Endothelial cell of umbilical vein (primary cell): ENCODE results near the gene CT45A8. TPM values are rescaled to one million over a fixed set of nuclear protein-coding genes. Genes with fewer than 3 reads are reported as not detected.

Experiments
- BruUV-seq: library from RNA; stranded (reverse); fragments of 400-500 nt; replicated peaks from 2 replicates; lab custom pipeline; 2021; lab: Mats Ljungman, UMichigan
- CTCF ChIA-PET: fragments of 300-600, 350-600 bp; sonication (Branson Sonifier 250); formaldehyde crosslinking; loops from one replicate; lab custom pipeline; 2021; ENCODE audit warnings: antibody characterized with exemption, inconsistent platforms; lab: Charles Lee
- POLR2A ChIA-PET: fragments of 300-600, 350-600 bp; sonication (Branson Sonifier 250); formaldehyde crosslinking; loops from one replicate; lab custom pipeline; 2021; ENCODE audit warnings: antibody characterized with exemption, inconsistent platforms; lab: Charles Lee
- DNase-seq: peaks from one replicate; pipeline ENCODE4 v3.0.0-alpha.2; 2011; ENCODE audit warnings: low read depth, low spot score
- FAIRE-seq: peaks from 2 replicates; lab custom pipeline; 2011; peaks lifted over from hg19 to GRCh38; lab: Jason Lieb, UNC
- H2AFZ ChIP-seq: 2 replicates; pipeline ENCODE4 v1.6.0; 2012; ENCODE audit warnings: low read depth, low read length, control low read depth, inconsistent platforms
- H3K27ac ChIP-seq: 2 replicates; pipeline ENCODE4 v1.5.1; 2011; ENCODE audit warnings: low read depth, mild to moderate bottlenecking, control low read depth, low read length, moderate library complexity; ENCODE audit not compliant: insufficient read depth
- H3K27me3 ChIP-seq, 2 experiments: 2 replicates each; pipeline versions ENCODE4 v1.6.0 to v1.6.1; 2011; ENCODE audit warnings: low read length in 2 of 2, mixed read lengths in 1 of 2; ENCODE audit not compliant: control insufficient read depth in 2 of 2, insufficient read depth in 2 of 2
- H3K36me3 ChIP-seq, 2 experiments: 2 replicates in 1 of 2; 3 replicates in 1 of 2; pipeline ENCODE4 v1.5.1; 2011; ENCODE audit warnings: low read length in 2 of 2, mild to moderate bottlenecking in 1 of 2, moderate library complexity in 1 of 2; ENCODE audit not compliant: control insufficient read depth in 2 of 2, insufficient read depth in 2 of 2; ENCODE audit errors: extremely low read depth in 1 of 2
- H3K4me1 ChIP-seq: 3 replicates; pipeline ENCODE4 v1.5.1; 2011; ENCODE audit warnings: mild to moderate bottlenecking, low read length; ENCODE audit not compliant: control insufficient read depth, insufficient read depth; ENCODE audit errors: extremely low read depth
- H3K4me2 ChIP-seq: 2 replicates; pipeline ENCODE4 v1.6.1; 2011; ENCODE audit warnings: low read length, control low read depth, mixed read lengths; ENCODE audit not compliant: insufficient read depth
- H3K4me3 ChIP-seq, 3 experiments: fragments of 200-600 bp in 1 of 3; sonication (generic), shearing (Covaris generic) in 1 of 3; replicated peaks in 1 of 3; 2 replicates each; pipeline ENCODE4 v1.5.1; 2011 to 2016; ENCODE audit warnings: control low read depth in 3 of 3, low read length in 3 of 3, mild to moderate bottlenecking in 2 of 3, inconsistent platforms in 1 of 3, low read depth in 1 of 3, moderate library complexity in 1 of 3; ENCODE audit not compliant: insufficient read depth in 1 of 3
- H3K79me2 ChIP-seq: 2 replicates; pipeline ENCODE4 v1.6.0; 2012; ENCODE audit warnings: low read length, inconsistent platforms; ENCODE audit not compliant: control insufficient read depth, insufficient read depth
- H3K9ac ChIP-seq: replicated peaks from 2 replicates; pipeline ENCODE3; 2011; ENCODE audit warnings: low read length, control low read depth; ENCODE audit not compliant: insufficient read depth; ENCODE audit errors: extremely low read depth
- H3K9me1 ChIP-seq: replicated peaks from 3 replicates; pipeline ENCODE4 v1.6.0; 2011; ENCODE audit warnings: mild to moderate bottlenecking, low read length; ENCODE audit not compliant: control insufficient read depth, insufficient read depth; ENCODE audit errors: extremely low read depth
- H3K9me3 ChIP-seq: replicated peaks from 2 replicates; pipeline ENCODE4 v1.5.1; 2012; ENCODE audit warnings: low read length, inconsistent platforms; ENCODE audit not compliant: control insufficient read depth, insufficient read depth
- H4K20me1 ChIP-seq: replicated peaks from 2 replicates; pipeline ENCODE3; 2011; ENCODE audit warnings: mild to moderate bottlenecking, low read length; ENCODE audit not compliant: control insufficient read depth, insufficient read depth; ENCODE audit errors: extremely low read depth
- EZH2 ChIP-seq: IDR thresholded peaks from 2 replicates; pipeline ENCODE4 v1.6.1; 2012; ENCODE audit warnings: borderline replicate concordance, low read depth, mild to moderate bottlenecking, moderate library complexity, low read length, inconsistent platforms; ENCODE audit not compliant: severe bottlenecking
- FOS ChIP-seq: IDR thresholded peaks from 2 replicates; pipeline ENCODE4 v1.6.1; 2011; ENCODE audit warnings: mild to moderate bottlenecking, low read length, moderate library complexity, borderline replicate concordance; ENCODE audit not compliant: insufficient read depth
- JUN ChIP-seq: IDR thresholded peaks from 2 replicates; pipeline ENCODE4 v1.6.1; 2011; ENCODE audit warnings: borderline replicate concordance, low read depth; ENCODE audit not compliant: insufficient read length, insufficient read depth
- MYC ChIP-seq: IDR thresholded peaks from one replicate; pipeline ENCODE4 v1.6.1; 2011; ENCODE audit warnings: mild to moderate bottlenecking, low read depth, low read length
- POLR2A ChIP-seq: IDR thresholded peaks from 2 replicates; pipeline ENCODE4 v1.6.1; 2012; ENCODE audit warnings: low read depth, mild to moderate bottlenecking, control low read depth, low read length
- POLR2AphosphoS5 ChIP-seq: IDR thresholded peaks from 2 replicates; pipeline ENCODE4 v1.6.1; 2012; ENCODE audit warnings: low read depth, mild to moderate bottlenecking, control low read depth, low read length, moderate library complexity; ENCODE audit not compliant: insufficient read depth
- dilution Hi-C: fragments of 300-500 bp; cut with MboI; formaldehyde crosslinking; loops from one replicate; pipeline ENCODE4 v1.15.0; 2019; ENCODE audit warnings: low sequenced_read_pairs; ENCODE audit not compliant: extremely low pct_ligation_motif_present
- intact Hi-C: fragments of 100-400 bp; cut with micrococcal nuclease; formaldehyde crosslinking; loops from one replicate; pipeline ENCODE4 v1.10.0; 2022
- polyA plus RNA-seq, 4 experiments: library from polyadenylated mRNA; depleted of rRNA in 3 of 4; stranded (reverse) in 3 of 4; unstranded in 1 of 4; fragments of >200 nt; gene quantifications; 2 replicates each; pipeline versions ENCODE4 v1.2.1 to v1.2.3, GENCODE V29; 2011 to 2012; ENCODE audit warnings: missing spikeins in 1 of 4
- total RNA-seq: library from RNA; stranded (reverse); gene quantifications from 2 replicates; pipeline ENCODE4 v1.2.3, GENCODE V29; 2021
- TF ChIP-seq, protein P1 (sequence below), 2 donors: IDR thresholded peaks; 1 replicate in 1 of 2; 2 replicates in 1 of 2; pipeline ENCODE4 v1.5.1; 2011; ENCODE audit warnings: low read length in 2 of 2, mild to moderate bottlenecking in 2 of 2, moderate library complexity in 2 of 2, control low read depth in 1 of 2, inconsistent platforms in 1 of 2, low read depth in 1 of 2; ENCODE audit not compliant: insufficient read depth in 1 of 2; ENCODE audit errors: extremely low read depth in 1 of 2
- TF ChIP-seq, protein P2 (sequence below): IDR thresholded peaks from 2 replicates; pipeline ENCODE4 v1.6.1; 2011; ENCODE audit not compliant: insufficient read depth, insufficient read length

The CT45A8 gene
- total and polyA plus RNA-seq, 2 donors (not counting 3 experiments of a cell fraction or from before 2014, with no cell fraction given): not detected

DNA sequence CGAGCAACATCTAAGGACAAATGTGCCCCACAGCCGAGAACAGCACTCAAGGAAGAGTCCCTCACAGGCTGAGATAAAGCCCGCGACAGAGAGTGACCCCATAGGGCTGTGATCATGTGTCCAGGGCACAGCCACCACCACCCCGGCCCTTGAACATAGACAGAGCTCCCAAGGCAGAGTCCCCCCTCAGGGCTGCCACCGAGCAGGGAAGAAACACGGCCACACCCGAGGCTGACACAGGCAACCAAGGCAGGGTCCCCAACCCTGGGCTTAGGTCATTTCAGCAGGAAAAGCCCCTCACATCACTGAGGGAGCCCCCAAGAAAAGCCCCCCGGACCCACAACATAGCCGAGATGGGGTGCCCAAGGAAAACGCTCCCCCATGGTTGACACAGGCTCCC is 38.4 kb upstream of the CT45A8 start:
- FAIRE-seq: no peak
- dilution Hi-C loops (no loop called here), intact Hi-C loops (no loop called here)
- H4K20me1 ChIP-seq: no peaks in the 10 kb centered on the region
- ChIA-PET POLR2A (no interaction called here), CTCF (no interaction called here)
- H2AFZ ChIP-seq: no peak overlapping the region
- no peak overlapping the region for H3K4me2 ChIP-seq
- no peak overlapping the region for H3K27ac ChIP-seq
- no TSS peak for BruUV-seq
- H3K9ac ChIP-seq: no peak overlapping the region
- H3K4me1 ChIP-seq: no peaks in the 10 kb centered on the region
- no peaks in the 10 kb centered on the region for H3K36me3 ChIP-seq
- TF ChIP-seq FOS (no peak), MYC (no peak), POLR2A (no peak), POLR2AphosphoS5 (no peak), JUN (no peak), EZH2 (no peak)
- TF ChIP-seq, protein P1, sequence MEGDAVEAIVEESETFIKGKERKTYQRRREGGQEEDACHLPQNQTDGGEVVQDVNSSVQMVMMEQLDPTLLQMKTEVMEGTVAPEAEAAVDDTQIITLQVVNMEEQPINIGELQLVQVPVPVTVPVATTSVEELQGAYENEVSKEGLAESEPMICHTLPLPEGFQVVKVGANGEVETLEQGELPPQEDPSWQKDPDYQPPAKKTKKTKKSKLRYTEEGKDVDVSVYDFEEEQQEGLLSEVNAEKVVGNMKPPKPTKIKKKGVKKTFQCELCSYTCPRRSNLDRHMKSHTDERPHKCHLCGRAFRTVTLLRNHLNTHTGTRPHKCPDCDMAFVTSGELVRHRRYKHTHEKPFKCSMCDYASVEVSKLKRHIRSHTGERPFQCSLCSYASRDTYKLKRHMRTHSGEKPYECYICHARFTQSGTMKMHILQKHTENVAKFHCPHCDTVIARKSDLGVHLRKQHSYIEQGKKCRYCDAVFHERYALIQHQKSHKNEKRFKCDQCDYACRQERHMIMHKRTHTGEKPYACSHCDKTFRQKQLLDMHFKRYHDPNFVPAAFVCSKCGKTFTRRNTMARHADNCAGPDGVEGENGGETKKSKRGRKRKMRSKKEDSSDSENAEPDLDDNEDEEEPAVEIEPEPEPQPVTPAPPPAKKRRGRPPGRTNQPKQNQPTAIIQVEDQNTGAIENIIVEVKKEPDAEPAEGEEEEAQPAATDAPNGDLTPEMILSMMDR (IDR thresholded peaks at IDR 0.05; ENCODE audit: extremely low read depth in 1 of 2, insufficient read depth in 1 of 2, low read depth in 1 of 2, low read length in 2 of 2): no peak
- TF ChIP-seq, protein P2, sequence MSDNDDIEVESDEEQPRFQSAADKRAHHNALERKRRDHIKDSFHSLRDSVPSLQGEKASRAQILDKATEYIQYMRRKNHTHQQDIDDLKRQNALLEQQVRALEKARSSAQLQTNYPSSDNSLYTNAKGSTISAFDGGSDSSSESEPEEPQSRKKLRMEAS: no peak
- H3K9me3 ChIP-seq: no peaks in the 10 kb centered on the region
- H3K4me3 ChIP-seq: no peak overlapping the region
- H3K27me3 ChIP-seq: no peaks in the 10 kb centered on the region
- no peak for DNase-seq
- H3K79me2 ChIP-seq: no peaks in the 10 kb centered on the region
- no peaks in the 10 kb centered on the region for H3K9me1 ChIP-seq
